ENCODE data around the gene BLTP1. TPM values are rescaled to one million over a fixed set of nuclear protein-coding genes. Genes with fewer than 3 reads are reported as not detected.
"Not testable (repeated sequence)": the region's sequence is repeated elsewhere in the genome, so short reads cannot be mapped to it uniquely, and the experiment has no call there.

The BLTP1 gene
- total RNA-seq (108 TPM), polyA plus RNA-seq (1 to 10 TPM; 6.2 to 7.4 (median 6.4) TPM)

- DNase-seq: peak; percentile 86 to 90 (median 89)
- Mint-ChIP-seq H3K4me3 (peak within 1 kb of the TSS; percentile 95 to 100 (median 98)), H3K27me3 (no peaks in the 10 kb centered on the region), H3K36me3 (peaks cover 22% of the 10 kb centered on the region), H3K9me3 (peaks cover 0 to 1% (median 0%) of the 10 kb centered on the region in 7 donors), H3K27ac (peak within 1 kb of the TSS; percentile 98 to 99 (median 98)), H3K4me1 (peaks cover 34 to 76% (median 50%) of the 10 kb centered on the region in 4 donors)
- peak within 1 kb of the TSS; percentile 91 for H3K27ac ChIP-seq (ENCODE audit: insufficient read depth, low read length, poor library complexity, severe bottlenecking)
- peak within 1 kb of the TSS; percentile 94 for H3K4me3 ChIP-seq (ENCODE audit: low read depth, low read length)
- H3K9me3 ChIP-seq (ENCODE audit: control insufficient read depth in 2 of 2, low read length in 2 of 2): no peaks in the 10 kb centered on the region
- peaks cover 8% of the 10 kb centered on the region for H3K36me3 ChIP-seq (ENCODE audit: control insufficient read depth, insufficient read depth, low read length)
- no peaks in the 10 kb centered on the region for H3K27me3 ChIP-seq (ENCODE audit: control insufficient read depth, insufficient read depth, low read length)
- H3K4me1 ChIP-seq (ENCODE audit: control insufficient read depth, insufficient read depth, low read length, poor library complexity, severe bottlenecking): peaks cover 44% of the 10 kb centered on the region
- peak; percentile 92 to 94 for ATAC-seq (ENCODE audit: low read depth in 2 of 2)
These were observed at the start of gene BLTP1 for GRCh38 chr4:122151982-122152710. BLTP1 (plus strand) TSS chr4:122152331; CDS start chr4:122170648, 18,317 bp downstream.

GRCh38 chr4:122104184-122104583 is 47.9 kb upstream of the BLTP1 start:
- H3K9me3 Mint-ChIP-seq: peaks cover 0 to 2% (median 0%) of the 10 kb centered on the region in 7 donors
- H3K27me3 Mint-ChIP-seq: peaks cover 18% of the 10 kb centered on the region
- H3K27ac Mint-ChIP-seq: no peak overlapping the region
- Histone ChIP-seq H3K36me3 (ENCODE audit: control insufficient read depth, insufficient read depth, low read length) (no peaks in the 10 kb centered on the region), H3K4me1 (ENCODE audit: control insufficient read depth, insufficient read depth, low read length, poor library complexity, severe bottlenecking) (no peaks in the 10 kb centered on the region), H3K27ac (ENCODE audit: insufficient read depth, low read length, poor library complexity, severe bottlenecking) (no peak overlapping the region), H3K27me3 (ENCODE audit: control insufficient read depth, insufficient read depth, low read length) (peaks cover 15% of the 10 kb centered on the region), H3K4me3 (ENCODE audit: low read depth, low read length) (no peak overlapping the region), H3K9me3 (ENCODE audit: control insufficient read depth in 2 of 2, low read length in 2 of 2) (no peaks in the 10 kb centered on the region)
- no peaks in the 10 kb centered on the region for H3K36me3 Mint-ChIP-seq
- H3K4me1 Mint-ChIP-seq: peaks cover 0 to 2% (median 0%) of the 10 kb centered on the region in 4 donors
- DNase-seq (no peak), ATAC-seq (ENCODE audit: low read depth in 2 of 2) (no peak)
- no peak overlapping the region for H3K4me3 Mint-ChIP-seq

- Mint-ChIP-seq H3K9me3 (peaks cover 0 to 2% (median 0%) of the 10 kb centered on the region in 7 donors), H3K27me3 (peaks cover 12% of the 10 kb centered on the region), H3K36me3 (no peaks in the 10 kb centered on the region), H3K4me1 (peaks cover 0 to 2% (median 0%) of the 10 kb centered on the region in 4 donors), H3K27ac (no peak overlapping the region), H3K4me3 (no peak overlapping the region)
- H3K27ac ChIP-seq (ENCODE audit: insufficient read depth, low read length, poor library complexity, severe bottlenecking): no peak overlapping the region
- ATAC-seq (ENCODE audit: low read depth in 2 of 2): no peak
- peaks cover 4% of the 10 kb centered on the region for H3K27me3 ChIP-seq (ENCODE audit: control insufficient read depth, insufficient read depth, low read length)
- no peaks in the 10 kb centered on the region for H3K4me1 ChIP-seq (ENCODE audit: control insufficient read depth, insufficient read depth, low read length, poor library complexity, severe bottlenecking)
- H3K36me3 ChIP-seq (ENCODE audit: control insufficient read depth, insufficient read depth, low read length): no peaks in the 10 kb centered on the region
- DNase-seq: no peak
- H3K4me3 ChIP-seq (ENCODE audit: low read depth, low read length): no peak overlapping the region
- no peaks in the 10 kb centered on the region for H3K9me3 ChIP-seq (ENCODE audit: control insufficient read depth in 2 of 2, low read length in 2 of 2)
These were observed 44.5 kb upstream of the BLTP1 start for GRCh38 chr4:122107680-122108079.

GRCh38 chr4:122110304-122110703 is 41.8 kb upstream of the BLTP1 start:
- not testable (repeated sequence) for H3K9me3 Mint-ChIP-seq; H3K4me3 ChIP-seq (ENCODE audit: low read depth, low read length); H3K36me3 ChIP-seq (ENCODE audit: control insufficient read depth, insufficient read depth, low read length); ATAC-seq (ENCODE audit: low read depth in 2 of 2); H3K4me1 Mint-ChIP-seq; DNase-seq; H3K27ac ChIP-seq (ENCODE audit: insufficient read depth, low read length, poor library complexity, severe bottlenecking); H3K27me3 Mint-ChIP-seq; H3K27ac Mint-ChIP-seq; H3K27me3 ChIP-seq (ENCODE audit: control insufficient read depth, insufficient read depth, low read length); H3K4me3 Mint-ChIP-seq; H3K36me3 Mint-ChIP-seq; H3K4me1 ChIP-seq (ENCODE audit: control insufficient read depth, insufficient read depth, low read length, poor library complexity, severe bottlenecking); H3K9me3 ChIP-seq (ENCODE audit: control insufficient read depth in 2 of 2, low read length in 2 of 2)

GRCh38 chr4:122117743-122118142 is 34.4 kb upstream of the BLTP1 start:
- Histone ChIP-seq H3K36me3 (ENCODE audit: control insufficient read depth, insufficient read depth, low read length) (no peaks in the 10 kb centered on the region), H3K4me1 (ENCODE audit: control insufficient read depth, insufficient read depth, low read length, poor library complexity, severe bottlenecking) (peaks cover 17% of the 10 kb centered on the region), H3K9me3 (ENCODE audit: control insufficient read depth in 2 of 2, low read length in 2 of 2) (peaks cover 0 to 5% of the 10 kb centered on the region in 2 experiments), H3K27ac (ENCODE audit: insufficient read depth, low read length, poor library complexity, severe bottlenecking) (no peak overlapping the region), H3K27me3 (ENCODE audit: control insufficient read depth, insufficient read depth, low read length) (no peaks in the 10 kb centered on the region), H3K4me3 (ENCODE audit: low read depth, low read length) (peak overlapping the region; percentile 55)
- Mint-ChIP-seq H3K27ac (peak overlapping the region in 1 of 3 donors; percentile 96), H3K27me3 (no peaks in the 10 kb centered on the region), H3K4me1 (peaks cover 7 to 27% (median 22%) of the 10 kb centered on the region in 4 donors), H3K36me3 (peaks cover 3% of the 10 kb centered on the region), H3K4me3 (peak overlapping the region in 2 of 4 donors; percentile 8 to 21), H3K9me3 (peaks cover 0 to 10% (median 5%) of the 10 kb centered on the region in 7 donors)
- DNase-seq: peak in 1 of 3 donors; percentile 73
- ATAC-seq (ENCODE audit: low read depth in 2 of 2): peak; percentile 81 to 86

GRCh38 chr4:122118243-122118642 is 33.9 kb upstream of the BLTP1 start:
- H3K4me3 ChIP-seq (ENCODE audit: low read depth, low read length): peak overlapping the region; percentile 55
- peak overlapping the region in 3 of 4 donors; percentile 8 to 33 (median 21) for H3K4me3 Mint-ChIP-seq
- ATAC-seq (ENCODE audit: low read depth in 2 of 2) (peak; percentile 31 to 34), DNase-seq (no peak)
- H3K27me3 Mint-ChIP-seq: no peaks in the 10 kb centered on the region
- H3K27me3 ChIP-seq (ENCODE audit: control insufficient read depth, insufficient read depth, low read length): no peaks in the 10 kb centered on the region
- H3K27ac ChIP-seq (ENCODE audit: insufficient read depth, low read length, poor library complexity, severe bottlenecking): no peak overlapping the region
- peaks cover 7 to 27% (median 22%) of the 10 kb centered on the region in 4 donors for H3K4me1 Mint-ChIP-seq
- H3K36me3 Mint-ChIP-seq: peaks cover 3% of the 10 kb centered on the region
- H3K9me3 ChIP-seq (ENCODE audit: control insufficient read depth in 2 of 2, low read length in 2 of 2): peaks cover 3 to 5% of the 10 kb centered on the region in 2 experiments
- peaks cover 17% of the 10 kb centered on the region for H3K4me1 ChIP-seq (ENCODE audit: control insufficient read depth, insufficient read depth, low read length, poor library complexity, severe bottlenecking)
- H3K27ac Mint-ChIP-seq: peak overlapping the region in 2 of 3 donors; percentile 78 to 96
- H3K36me3 ChIP-seq (ENCODE audit: control insufficient read depth, insufficient read depth, low read length): no peaks in the 10 kb centered on the region
- H3K9me3 Mint-ChIP-seq: peaks cover 0 to 13% (median 6%) of the 10 kb centered on the region in 7 donors

- ATAC-seq (ENCODE audit: low read depth in 2 of 2) (no peak), DNase-seq (no peak)
- no peaks in the 10 kb centered on the region for H3K36me3 ChIP-seq (ENCODE audit: control insufficient read depth, insufficient read depth, low read length)
- H3K27me3 ChIP-seq (ENCODE audit: control insufficient read depth, insufficient read depth, low read length): no peaks in the 10 kb centered on the region
- no peak overlapping the region for H3K27ac ChIP-seq (ENCODE audit: insufficient read depth, low read length, poor library complexity, severe bottlenecking)
- H3K27ac Mint-ChIP-seq: no peak overlapping the region
- H3K27me3 Mint-ChIP-seq: no peaks in the 10 kb centered on the region
- no peak overlapping the region for H3K4me3 Mint-ChIP-seq
- H3K4me1 ChIP-seq (ENCODE audit: control insufficient read depth, insufficient read depth, low read length, poor library complexity, severe bottlenecking): peaks cover 17% of the 10 kb centered on the region
- H3K9me3 ChIP-seq (ENCODE audit: control insufficient read depth in 2 of 2, low read length in 2 of 2): peaks cover 5 to 6% of the 10 kb centered on the region in 2 experiments
- H3K9me3 Mint-ChIP-seq: peaks cover 0 to 25% (median 8%) of the 10 kb centered on the region in 7 donors
- peaks cover 3% of the 10 kb centered on the region for H3K36me3 Mint-ChIP-seq
- no peak overlapping the region for H3K4me3 ChIP-seq (ENCODE audit: low read depth, low read length)
- H3K4me1 Mint-ChIP-seq: peaks cover 7 to 27% (median 22%) of the 10 kb centered on the region in 4 donors
These were observed 32.4 kb upstream of the BLTP1 start for GRCh38 chr4:122119739-122120138.
